NOMO-1 treated with DMSO at 0.1 percent for 48 hours (cell line): Measurements from ENCODE around the gene FAM83C.

Experiments
- DNase-seq: peaks from one replicate; lab custom pipeline; 2025; ENCODE audit not compliant: unreplicated experiment; lab: John Stamatoyannopoulos, UW

Gene FAM83C

GRCh38 chr20:35238735-35239134 lies 53.5 kb downstream of the FAM83C start:
- no peak for DNase-seq

DNA sequence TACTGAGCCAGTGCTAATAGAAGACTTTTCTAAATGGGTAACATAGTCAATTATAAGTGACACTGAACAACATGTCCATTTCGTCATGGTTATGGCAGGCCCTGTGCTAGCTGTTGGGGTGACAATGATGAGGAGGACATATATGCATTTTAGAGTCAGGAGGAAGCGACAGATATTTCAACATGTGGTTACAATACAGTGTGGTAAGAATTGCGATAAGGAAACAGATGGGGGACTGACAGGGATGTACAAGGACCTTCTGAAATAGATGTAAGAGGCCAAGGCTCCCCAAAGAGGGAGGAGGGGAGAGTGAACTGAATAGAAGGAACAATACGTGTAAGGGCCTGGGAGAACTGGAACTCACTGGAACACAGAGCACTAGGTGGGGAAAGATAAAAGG lies 54.1 kb downstream of the FAM83C start:
- peak; percentile 89 for DNase-seq

GRCh38 chr20:35237486-35237885 lies 54.7 kb downstream of the FAM83C start:
- no peak for DNase-seq

DNA sequence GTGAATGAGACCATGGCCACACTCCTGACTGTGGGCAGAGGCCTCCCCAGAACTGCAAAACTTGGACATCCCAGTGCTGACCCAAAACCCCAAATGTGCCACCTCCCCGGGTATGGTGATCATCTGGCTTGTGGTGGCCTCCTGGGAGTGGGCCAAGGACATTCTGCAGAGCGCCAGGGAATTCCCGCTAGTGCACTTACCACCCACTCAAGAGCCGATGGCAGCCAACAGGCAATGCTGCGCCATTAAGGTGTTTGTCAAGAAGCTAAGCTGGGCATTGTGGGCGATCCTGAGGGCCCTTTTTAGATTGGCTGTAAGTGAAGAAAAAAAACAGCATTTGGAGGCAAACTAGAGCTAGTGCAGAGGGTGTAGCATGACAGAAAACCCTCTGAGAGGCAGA lies 56.3 kb downstream of the FAM83C start:
- no peak for DNase-seq
